IPS-15b (cell line): Measurements from ENCODE around the gene NR1D1.

Source experiments
- H3K27me3 ChIP-seq: one replicate; pipeline ENCODE4 v1.6.1; 2013; ENCODE audit warnings: low read length; ENCODE audit not compliant: control insufficient read depth, insufficient read depth
- H3K36me3 ChIP-seq: one replicate; pipeline ENCODE4 v1.6.1; 2013; ENCODE audit warnings: low read length; ENCODE audit not compliant: control insufficient read depth, insufficient read depth
- H3K4me1 ChIP-seq: one replicate; pipeline ENCODE4 v1.6.1; 2013; ENCODE audit warnings: mild to moderate bottlenecking, low read length; ENCODE audit not compliant: control insufficient read depth, insufficient read depth
- H3K4me3 ChIP-seq: one replicate; pipeline ENCODE4 v1.5.1; 2013; ENCODE audit warnings: low read depth, low read length
- H3K9ac ChIP-seq: one replicate; pipeline ENCODE4 v1.6.1; 2013; ENCODE audit warnings: low read depth, mild to moderate bottlenecking, low read length
- H3K9me3 ChIP-seq: one replicate; pipeline ENCODE4 v1.6.1; 2013; ENCODE audit warnings: mild to moderate bottlenecking, low read length; ENCODE audit not compliant: control insufficient read depth, insufficient read depth

Gene NR1D1

GRCh38 chr17:40122999-40123810 lies 22.8 kb upstream of the NR1D1 start:
- no peaks in the 10 kb centered on the region for H3K9me3 ChIP-seq
- H3K4me3 ChIP-seq, result peak overlapping the region; percentile 64
- H3K9ac ChIP-seq, result peak overlapping the region; percentile 55
- no peaks in the 10 kb centered on the region for H3K27me3 ChIP-seq
- H3K4me1 ChIP-seq, result no peaks in the 10 kb centered on the region
- peaks cover 2% of the 10 kb centered on the region for H3K36me3 ChIP-seq

- peaks cover 2% of the 10 kb centered on the region for H3K36me3 ChIP-seq
- no peaks in the 10 kb centered on the region for H3K4me1 ChIP-seq
- H3K9me3 ChIP-seq, result no peaks in the 10 kb centered on the region
- no peaks in the 10 kb centered on the region for H3K27me3 ChIP-seq
- H3K4me3 ChIP-seq, result peak overlapping the region; percentile 64
- H3K9ac ChIP-seq, result peak overlapping the region; percentile 55
Measured at GRCh38 chr17:40122136-40122998, 22.0 kb upstream of the NR1D1 start.

- H3K36me3 ChIP-seq, result peaks cover 2% of the 10 kb centered on the region
- H3K27me3 ChIP-seq, result no peaks in the 10 kb centered on the region
- peak within 1 kb of the TSS; percentile 78 for H3K9ac ChIP-seq
Measured at GRCh38 chr17:40121181-40122135, 21.1 kb upstream of the NR1D1 start, which contains the start of gene MSL1. Gene MSL1 (plus strand): TSS chr17:40121971. CDS start chr17:40122613, 642 bp downstream.

GRCh38 chr17:40115101-40115436 lies 14.7 kb upstream of the NR1D1 start:
- Histone ChIP-seq H3K4me1 (peaks cover 34% of the 10 kb centered on the region), H3K9ac (no peak overlapping the region)

More at GRCh38 chr17:40121181-40122135, 21.1 kb upstream of the NR1D1 start, which contains the start of gene MSL1:
- no peaks in the 10 kb centered on the region for H3K4me1 ChIP-seq
- H3K9me3 ChIP-seq, result no peaks in the 10 kb centered on the region
- peak within 1 kb of the TSS; percentile 82 for H3K4me3 ChIP-seq

GRCh38 chr17:40113907-40114245 lies 13.5 kb upstream of the NR1D1 start:
- H3K4me1 ChIP-seq, result peaks cover 43% of the 10 kb centered on the region
- H3K27me3 ChIP-seq, result no peaks in the 10 kb centered on the region
- peak overlapping the region; percentile 84 for H3K9ac ChIP-seq
- H3K4me3 ChIP-seq, result peak overlapping the region; percentile 43
- no peaks in the 10 kb centered on the region for H3K36me3 ChIP-seq
- no peaks in the 10 kb centered on the region for H3K9me3 ChIP-seq

More at GRCh38 chr17:40115101-40115436, 14.7 kb upstream of the NR1D1 start:
- Histone ChIP-seq H3K9me3 (no peaks in the 10 kb centered on the region), H3K4me3 (no peak overlapping the region), H3K36me3 (no peaks in the 10 kb centered on the region), H3K27me3 (no peaks in the 10 kb centered on the region)

GRCh38 chr17:40113110-40113906 lies 12.9 kb upstream of the NR1D1 start:
- Histone ChIP-seq H3K4me3 (peak overlapping the region; percentile 43), H3K4me1 (peaks cover 46% of the 10 kb centered on the region), H3K9ac (peak overlapping the region; percentile 84), H3K27me3 (no peaks in the 10 kb centered on the region), H3K36me3 (no peaks in the 10 kb centered on the region), H3K9me3 (no peaks in the 10 kb centered on the region)

- no peaks in the 10 kb centered on the region for H3K9me3 ChIP-seq
- no peak overlapping the region for H3K4me3 ChIP-seq
- no peak overlapping the region for H3K9ac ChIP-seq
- peaks cover 2% of the 10 kb centered on the region for H3K27me3 ChIP-seq
- no peaks in the 10 kb centered on the region for H3K36me3 ChIP-seq
- peaks cover 49% of the 10 kb centered on the region for H3K4me1 ChIP-seq
Measured at GRCh38 chr17:40112718-40113109, 12.3 kb upstream of the NR1D1 start.

- Histone ChIP-seq H3K9ac (no peak overlapping the region), H3K9me3 (no peaks in the 10 kb centered on the region), H3K4me3 (no peak overlapping the region), H3K4me1 (peaks cover 52% of the 10 kb centered on the region), H3K27me3 (peaks cover 7% of the 10 kb centered on the region), H3K36me3 (no peaks in the 10 kb centered on the region)
Measured at GRCh38 chr17:40112191-40112711, 11.9 kb upstream of the NR1D1 start.

- H3K4me1 ChIP-seq, result peaks cover 54% of the 10 kb centered on the region
- H3K9me3 ChIP-seq, result no peaks in the 10 kb centered on the region
- H3K36me3 ChIP-seq, result no peaks in the 10 kb centered on the region
- H3K27me3 ChIP-seq, result peaks cover 9% of the 10 kb centered on the region
- H3K9ac ChIP-seq, result no peak overlapping the region
- H3K4me3 ChIP-seq, result no peak overlapping the region
Measured at GRCh38 chr17:40111221-40112128, 11.1 kb upstream of the NR1D1 start.
